ENCODE data around the gene C1orf105. TPM values are rescaled to one million over a fixed set of nuclear protein-coding genes. Genes with fewer than 3 reads are reported as not detected.

The C1orf105 gene
- total RNA-seq, 1 experiment from 2014 or later, result not detected

DNA sequence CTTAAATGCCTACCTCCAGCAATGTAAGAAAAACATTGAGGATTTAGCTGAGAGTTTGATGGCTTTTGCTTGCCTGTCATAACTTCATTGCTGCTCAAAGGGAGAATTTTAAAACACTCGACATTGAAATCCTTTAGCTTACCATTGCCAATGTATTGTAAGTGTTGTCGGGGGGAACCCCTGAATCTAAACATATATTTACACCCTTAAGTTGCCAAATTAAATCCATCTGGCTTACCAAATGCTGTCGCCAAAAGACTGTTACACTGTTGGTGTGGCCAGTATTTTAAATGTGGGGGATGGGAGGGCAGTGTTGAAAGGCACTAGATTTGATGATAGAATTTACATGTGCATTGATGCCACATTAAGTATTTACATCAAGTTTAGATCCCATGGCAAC is 24.9 kb upstream of the C1orf105 start (continued):
- TF ChIP-seq, protein P1, sequence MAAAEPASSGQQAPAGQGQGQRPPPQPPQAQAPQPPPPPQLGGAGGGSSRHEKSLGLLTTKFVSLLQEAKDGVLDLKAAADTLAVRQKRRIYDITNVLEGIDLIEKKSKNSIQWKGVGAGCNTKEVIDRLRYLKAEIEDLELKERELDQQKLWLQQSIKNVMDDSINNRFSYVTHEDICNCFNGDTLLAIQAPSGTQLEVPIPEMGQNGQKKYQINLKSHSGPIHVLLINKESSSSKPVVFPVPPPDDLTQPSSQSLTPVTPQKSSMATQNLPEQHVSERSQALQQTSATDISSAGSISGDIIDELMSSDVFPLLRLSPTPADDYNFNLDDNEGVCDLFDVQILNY (CRISPR knock-in tag; IDR thresholded peaks at IDR 0.05), result no peak
- TF ChIP-seq E2F4 (CRISPR knock-in tag; IDR thresholded peaks at IDR 0.05; ENCODE audit: borderline replicate concordance, low read depth) (no peak), JAZF1 (CRISPR knock-in tag; IDR thresholded peaks at IDR 0.05) (no peak), FOXP1 (CRISPR knock-in tag; IDR thresholded peaks at IDR 0.05; ENCODE audit: borderline replicate concordance) (no peak), SMAD4 (CRISPR knock-in tag; IDR thresholded peaks at IDR 0.05) (no peak), SMAD3 (CRISPR knock-in tag; IDR thresholded peaks at IDR 0.05; ENCODE audit: borderline replicate concordance) (no peak), EMX1 (CRISPR knock-in tag; IDR thresholded peaks at IDR 0.05) (no peak), JUN (CRISPR knock-in tag; IDR thresholded peaks at IDR 0.05) (no peak), CBFB (CRISPR knock-in tag; IDR thresholded peaks at IDR 0.05; ENCODE audit: low read depth) (no peak), NR1H2 (CRISPR knock-in tag; IDR thresholded peaks at IDR 0.05) (no peak), RELA (CRISPR knock-in tag; IDR thresholded peaks at IDR 0.05; ENCODE audit: borderline replicate concordance) (no peak)

DNA sequence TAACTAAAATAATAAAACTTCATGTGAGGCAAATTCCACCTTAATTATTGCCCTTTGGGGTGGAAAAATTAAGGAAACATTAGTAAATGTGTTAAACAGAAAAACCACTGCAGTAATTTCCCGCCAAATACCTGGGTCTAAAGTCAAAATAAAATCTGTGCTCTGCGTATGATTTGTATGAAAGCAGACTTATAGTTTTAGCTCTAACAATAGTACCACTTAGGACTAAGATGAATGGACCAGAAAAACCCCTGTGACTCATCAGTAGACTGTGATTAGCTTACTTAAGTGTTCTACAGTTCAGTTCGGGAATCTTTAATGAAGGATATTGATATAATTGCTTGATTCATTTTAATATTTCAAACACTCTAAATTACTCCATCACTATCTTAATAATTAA is 23.3 kb upstream of the C1orf105 start:
- Mint-ChIP-seq H3K4me1 (peaks cover 53% of the 10 kb centered on the region), H3K27ac (no peak overlapping the region), H3K36me3 (no peaks in the 10 kb centered on the region), H3K4me3 (no peak overlapping the region), H3K27me3 (ENCODE audit: low read depth) (no peaks in the 10 kb centered on the region), H3K9me3 (no peaks in the 10 kb centered on the region)
- ChIA-PET CTCF (interaction anchor here (0.6 to 1.2 kb wide), 2 partner anchors 216 to 395 kb away, joined by 3 to 4 read pairs; no protein-coding TSS in a partner anchor), POLR2A (no interaction called here)
- ATAC-seq (no peak), DNase-seq (ENCODE audit: low spot score) (no peak)
- no peak for TF ChIP-seq ZNF138 (CRISPR knock-in tag; conservative IDR thresholded peaks at IDR 0.05)
- no peak for TF ChIP-seq TP53 (CRISPR knock-in tag; IDR thresholded peaks at IDR 0.05)
- TF ChIP-seq FOXK1 (CRISPR knock-in tag; IDR thresholded peaks at IDR 0.05), result no peak
- TF ChIP-seq FOXP4 (CRISPR knock-in tag; IDR thresholded peaks at IDR 0.05), result no peak
- TF ChIP-seq OVOL2 (CRISPR knock-in tag; IDR thresholded peaks at IDR 0.05; ENCODE audit: borderline replicate concordance), result no peak
- no peak for TF ChIP-seq NR3C1 (CRISPR knock-in tag; conservative IDR thresholded peaks at IDR 0.05; ENCODE audit: low read depth)

DNA sequence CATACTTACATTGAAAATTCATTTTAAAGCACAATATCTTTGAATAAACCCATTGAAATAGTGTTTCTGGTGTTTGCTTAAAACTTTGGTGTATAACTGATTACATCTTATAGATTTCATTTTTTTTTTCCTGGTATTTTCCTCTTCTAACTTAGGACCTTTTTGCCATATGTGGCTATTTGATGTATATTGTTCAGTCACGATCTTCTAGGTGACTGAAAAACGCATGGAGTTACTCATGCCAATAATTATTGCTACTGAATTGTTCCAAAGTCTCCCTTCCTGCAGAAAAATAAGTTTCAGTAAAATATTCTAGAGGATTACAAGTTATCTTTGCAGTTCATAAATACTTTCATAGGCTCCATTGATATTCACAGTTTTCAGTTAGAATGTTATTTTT is 22.9 kb upstream of the C1orf105 start:
- TF ChIP-seq USF1 (CRISPR knock-in tag; IDR thresholded peaks at IDR 0.05) (no peak), NFATC4 (CRISPR knock-in tag; IDR thresholded peaks at IDR 0.05) (no peak), ZNF317 (CRISPR knock-in tag; IDR thresholded peaks at IDR 0.05; ENCODE audit: borderline replicate concordance, low read depth) (no peak), FOXJ3 (CRISPR knock-in tag; IDR thresholded peaks at IDR 0.05; ENCODE audit: borderline replicate concordance) (no peak), GTF2I (CRISPR knock-in tag; conservative IDR thresholded peaks at IDR 0.05) (no peak), MXD4 (CRISPR knock-in tag; IDR thresholded peaks at IDR 0.05; ENCODE audit: borderline replicate concordance) (no peak), SMAD3 (CRISPR knock-in tag; IDR thresholded peaks at IDR 0.05; ENCODE audit: borderline replicate concordance) (no peak), ZBTB21 (CRISPR knock-in tag; IDR thresholded peaks at IDR 0.05; ENCODE audit: borderline replicate concordance) (no peak), ZBTB43 (CRISPR knock-in tag; IDR thresholded peaks at IDR 0.05) (no peak)
- TF ChIP-seq, protein P2, sequence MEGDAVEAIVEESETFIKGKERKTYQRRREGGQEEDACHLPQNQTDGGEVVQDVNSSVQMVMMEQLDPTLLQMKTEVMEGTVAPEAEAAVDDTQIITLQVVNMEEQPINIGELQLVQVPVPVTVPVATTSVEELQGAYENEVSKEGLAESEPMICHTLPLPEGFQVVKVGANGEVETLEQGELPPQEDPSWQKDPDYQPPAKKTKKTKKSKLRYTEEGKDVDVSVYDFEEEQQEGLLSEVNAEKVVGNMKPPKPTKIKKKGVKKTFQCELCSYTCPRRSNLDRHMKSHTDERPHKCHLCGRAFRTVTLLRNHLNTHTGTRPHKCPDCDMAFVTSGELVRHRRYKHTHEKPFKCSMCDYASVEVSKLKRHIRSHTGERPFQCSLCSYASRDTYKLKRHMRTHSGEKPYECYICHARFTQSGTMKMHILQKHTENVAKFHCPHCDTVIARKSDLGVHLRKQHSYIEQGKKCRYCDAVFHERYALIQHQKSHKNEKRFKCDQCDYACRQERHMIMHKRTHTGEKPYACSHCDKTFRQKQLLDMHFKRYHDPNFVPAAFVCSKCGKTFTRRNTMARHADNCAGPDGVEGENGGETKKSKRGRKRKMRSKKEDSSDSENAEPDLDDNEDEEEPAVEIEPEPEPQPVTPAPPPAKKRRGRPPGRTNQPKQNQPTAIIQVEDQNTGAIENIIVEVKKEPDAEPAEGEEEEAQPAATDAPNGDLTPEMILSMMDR (IDR thresholded peaks at IDR 0.05), result no peak
- TF ChIP-seq, protein P3, sequence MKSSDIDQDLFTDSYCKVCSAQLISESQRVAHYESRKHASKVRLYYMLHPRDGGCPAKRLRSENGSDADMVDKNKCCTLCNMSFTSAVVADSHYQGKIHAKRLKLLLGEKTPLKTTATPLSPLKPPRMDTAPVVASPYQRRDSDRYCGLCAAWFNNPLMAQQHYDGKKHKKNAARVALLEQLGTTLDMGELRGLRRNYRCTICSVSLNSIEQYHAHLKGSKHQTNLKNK (CRISPR knock-in tag; IDR thresholded peaks at IDR 0.05), result no peak
- no peak overlapping the region for H3K27ac Mint-ChIP-seq
- H3K4me3 Mint-ChIP-seq, result no peak overlapping the region
- ATAC-seq (no peak), DNase-seq (ENCODE audit: low spot score) (no peak)
- H3K36me3 Mint-ChIP-seq, result no peaks in the 10 kb centered on the region
- H3K27me3 Mint-ChIP-seq (ENCODE audit: low read depth), result no peaks in the 10 kb centered on the region
- ChIA-PET CTCF (interaction anchor here (0.6 to 1.2 kb wide), 2 partner anchors 217 to 395 kb away, joined by 3 to 4 read pairs; no protein-coding TSS in a partner anchor), POLR2A (no interaction called here)
- H3K4me1 Mint-ChIP-seq, result peaks cover 53% of the 10 kb centered on the region
- H3K9me3 Mint-ChIP-seq, result no peaks in the 10 kb centered on the region
